Activated B cell treated with CpG ODN at 0.5 μM for 24 hours (primary cell): Measurements from ENCODE around the gene MDM2. TPM values are rescaled to one million over a fixed set of nuclear protein-coding genes. Genes with fewer than 3 reads are reported as not detected.

Experiments
- ATAC-seq: fragments of 200-7000 bp; cut with Tn5 transposase; one replicate; pipeline ENCODE4 v1.10.0; 2021; ENCODE audit warnings: low read depth, mild to moderate bottlenecking, moderate library complexity
- CTCF ChIA-PET: fragments of 350-600 bp; sonication (Branson Sonifier 250); formaldehyde crosslinking; loops from one replicate; lab custom pipeline; 2021; ENCODE audit warnings: antibody characterized with exemption; lab: Charles Lee
- POLR2A ChIA-PET: fragments of 350-600 bp; sonication (Branson Sonifier 250); formaldehyde crosslinking; loops from one replicate; lab custom pipeline; 2021; ENCODE audit warnings: antibody characterized with exemption; lab: Charles Lee
- DNase-seq: peaks from one replicate; pipeline ENCODE4 v3.0.0; 2022
- H3K27ac Mint-ChIP-seq: one replicate; pipeline ENCODE4 v1.8.0; 2020; ENCODE audit warnings: mixed read lengths
- H3K27me3 Mint-ChIP-seq: one replicate; pipeline ENCODE4 v1.8.0; 2021; ENCODE audit warnings: mixed read lengths
- H3K36me3 Mint-ChIP-seq: one replicate; pipeline ENCODE4 v1.8.0; 2021; ENCODE audit warnings: low read depth, mixed read lengths
- H3K4me1 Mint-ChIP-seq: one replicate; pipeline ENCODE4 v1.8.0; 2021; ENCODE audit warnings: mixed read lengths
- H3K4me3 Mint-ChIP-seq: one replicate; pipeline ENCODE4 v1.8.0; 2020; ENCODE audit warnings: mild to moderate bottlenecking, mixed read lengths
- H3K9me3 Mint-ChIP-seq: one replicate; pipeline ENCODE4 v1.8.0; 2020; ENCODE audit warnings: mixed read lengths
- CTCF ChIP-seq: fragments of 200-600 bp; IDR thresholded peaks from one replicate; pipeline ENCODE4 v1.8.0; 2022; ENCODE audit warnings: antibody characterized with exemption, mild to moderate bottlenecking
- intact Hi-C: fragments of 100-400 bp; cut with micrococcal nuclease; formaldehyde crosslinking; loops from one replicate; pipeline ENCODE4 v1.15.1; 2024
- total RNA-seq: library from RNA; stranded (reverse); gene quantifications from 2 replicates; pipeline ENCODE4 v1.2.3, GENCODE V29; 2022

MDM2 gene
- total RNA-seq, 1 donor from 2014 or later, result 90.8 TPM

DNA sequence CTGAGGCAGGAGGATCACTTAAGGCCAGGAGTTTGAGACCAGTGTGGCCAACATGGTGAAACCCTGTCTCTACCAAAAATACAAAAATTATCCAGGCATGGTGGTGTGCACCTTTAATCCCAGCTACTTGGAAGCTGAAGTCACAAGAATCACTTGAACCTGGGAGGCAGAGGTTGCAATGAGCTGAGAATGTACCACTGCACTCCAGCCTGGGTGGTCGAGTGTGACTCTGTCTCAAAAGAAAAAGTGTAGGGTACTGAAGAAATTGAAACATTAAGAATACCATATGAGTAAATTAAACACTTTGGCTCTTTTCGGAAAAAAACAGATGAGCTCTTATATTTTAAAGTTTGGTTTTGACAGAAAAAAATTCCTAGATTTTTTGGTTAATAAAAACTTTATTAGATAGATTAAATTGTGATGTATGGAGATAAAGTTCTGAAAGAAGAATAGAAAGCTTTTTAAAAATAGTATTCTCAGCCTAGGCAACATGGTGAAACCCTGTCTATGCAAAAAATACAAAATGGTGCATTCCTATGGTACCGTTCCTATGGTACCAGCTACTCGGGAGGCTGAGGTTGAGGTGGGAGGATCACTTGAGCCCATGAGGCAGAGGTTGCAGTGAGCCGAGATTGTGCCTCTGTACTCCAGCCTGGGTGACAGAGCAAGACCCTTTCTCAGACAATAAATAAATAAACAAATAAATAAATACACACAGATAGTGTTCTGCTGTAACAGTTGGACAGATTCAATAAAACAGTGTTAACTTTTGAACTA lies 20.1 kb downstream of the MDM2 start:
- ATAC-seq (no peak), DNase-seq (no peak)
- Mint-ChIP-seq H3K4me3 (no peak overlapping the region), H3K4me1 (peaks cover 5% of the 10 kb centered on the region), H3K27me3 (no peaks in the 10 kb centered on the region), H3K36me3 (peaks cover 70% of the 10 kb centered on the region), H3K27ac (no peak overlapping the region), H3K9me3 (no peaks in the 10 kb centered on the region)
- TF ChIP-seq CTCF, result no peak
- ChIA-PET POLR2A (no interaction called here), CTCF (interaction anchor here (0.9 to 1.3 kb wide), 2 partner anchors 9 to 20 kb away, joined by 3 to 7 read pairs; partner anchors contain the start of gene MDM2)
- intact Hi-C loops, result no loop called here

DNA sequence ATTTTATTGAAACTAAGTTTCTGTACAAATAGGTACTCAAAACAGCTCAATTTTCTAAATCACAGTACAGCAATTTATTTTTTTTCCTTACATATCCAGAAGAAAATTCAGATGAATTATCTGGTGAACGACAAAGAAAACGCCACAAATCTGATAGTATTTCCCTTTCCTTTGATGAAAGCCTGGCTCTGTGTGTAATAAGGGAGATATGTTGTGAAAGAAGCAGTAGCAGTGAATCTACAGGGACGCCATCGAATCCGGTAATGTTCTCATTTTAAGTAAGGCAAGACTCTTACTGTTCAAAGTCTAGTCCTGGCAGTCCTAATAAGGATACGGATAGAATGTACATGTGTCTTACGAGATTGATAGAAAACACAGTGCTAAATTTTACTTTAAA lies 20.7 kb downstream of the MDM2 start:
- DNase-seq, result no peak
- intact Hi-C loops, result no loop called here
- no peaks in the 10 kb centered on the region for H3K27me3 Mint-ChIP-seq
- H3K36me3 Mint-ChIP-seq, result peaks cover 65% of the 10 kb centered on the region
- no peak for TF ChIP-seq CTCF
- ATAC-seq, result no peak
- ChIA-PET CTCF (interaction anchor here (0.9 to 1.3 kb wide), 2 partner anchors 9 to 21 kb away, joined by 3 to 7 read pairs; partner anchors contain the start of gene MDM2), POLR2A (no interaction called here)
- H3K27ac Mint-ChIP-seq, result no peak overlapping the region
- H3K4me3 Mint-ChIP-seq, result no peak overlapping the region
- peaks cover 5% of the 10 kb centered on the region for H3K4me1 Mint-ChIP-seq
- no peaks in the 10 kb centered on the region for H3K9me3 Mint-ChIP-seq

GRCh38 chr12:68831272-68831671 lies 23.3 kb downstream of the MDM2 start:
- Mint-ChIP-seq H3K4me3 (no peak overlapping the region), H3K27me3 (no peaks in the 10 kb centered on the region), H3K27ac (no peak overlapping the region), H3K4me1 (peaks cover 5% of the 10 kb centered on the region), H3K9me3 (no peaks in the 10 kb centered on the region), H3K36me3 (peaks cover 58% of the 10 kb centered on the region)
- no peak for TF ChIP-seq CTCF
- intact Hi-C loops, result loop anchor here (2.0 kb wide), 1 partner anchor 34 kb away; no protein-coding TSS in a partner anchor
- ChIA-PET POLR2A (no interaction called here), CTCF (interaction anchor here (0.9 to 1.8 kb wide), 5 partner anchors 11 to 325 kb away, joined by 3 to 14 read pairs (median 6); no protein-coding TSS in a partner anchor)
- ATAC-seq (no peak), DNase-seq (no peak)

- intact Hi-C loops, result loop anchor here (2.0 kb wide), 1 partner anchor 33 kb away; no protein-coding TSS in a partner anchor
- no peaks in the 10 kb centered on the region for H3K9me3 Mint-ChIP-seq
- CTCF ChIA-PET, result interaction anchor here (1.7 kb wide), 1 partner anchor 238 kb away, joined by 7 read pairs; no protein-coding TSS in a partner anchor
- H3K36me3 Mint-ChIP-seq, result peaks cover 64% of the 10 kb centered on the region
- peaks cover 5% of the 10 kb centered on the region for H3K4me1 Mint-ChIP-seq
- no peak for TF ChIP-seq CTCF
- ATAC-seq (no peak), DNase-seq (no peak)
- no peaks in the 10 kb centered on the region for H3K27me3 Mint-ChIP-seq
- POLR2A ChIA-PET, result no interaction called here
- no peak overlapping the region for H3K27ac Mint-ChIP-seq
- H3K4me3 Mint-ChIP-seq, result no peak overlapping the region
Observed at GRCh38 chr12:68831751-68832503, 23.9 kb downstream of the MDM2 start.

DNA sequence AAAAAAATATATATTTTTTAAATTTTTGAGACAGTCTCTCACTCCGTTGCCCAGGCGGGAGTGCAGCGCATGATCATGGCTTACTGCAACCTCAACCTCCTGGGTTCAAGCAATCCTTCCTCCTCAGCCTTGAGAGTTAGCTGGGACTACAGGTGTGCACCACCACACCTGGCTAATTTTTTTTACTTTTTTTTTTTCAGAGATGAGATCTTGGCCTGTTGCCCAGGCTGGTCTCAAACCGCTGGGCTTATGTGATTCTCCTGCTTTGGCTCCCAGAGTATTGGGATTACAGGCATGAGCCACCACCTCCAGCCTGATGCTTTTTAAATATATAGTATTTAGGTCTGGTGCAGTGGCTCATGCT lies 24.5 kb downstream of the MDM2 start:
- no peak for TF ChIP-seq CTCF
- H3K27ac Mint-ChIP-seq, result no peak overlapping the region
- H3K9me3 Mint-ChIP-seq, result no peaks in the 10 kb centered on the region
- H3K27me3 Mint-ChIP-seq, result no peaks in the 10 kb centered on the region
- intact Hi-C loops, result no loop called here
- ATAC-seq (no peak), DNase-seq (no peak)
- peaks cover 5% of the 10 kb centered on the region for H3K4me1 Mint-ChIP-seq
- peaks cover 64% of the 10 kb centered on the region for H3K36me3 Mint-ChIP-seq
- H3K4me3 Mint-ChIP-seq, result no peak overlapping the region
- CTCF ChIA-PET, result interaction anchor here (1.7 kb wide), 1 partner anchor 237 kb away, joined by 7 read pairs; no protein-coding TSS in a partner anchor
- POLR2A ChIA-PET, result no interaction called here
